Endothelial cell of hepatic sinusoid (primary cell): ENCODE data around the gene CACNA1A.

ENCODE experiments used
- in situ Hi-C: cut with HindIII; loops from 2 replicates; pipeline ENCODE4 v1.10.0; 2017; ENCODE audit warnings: low sequenced_read_pairs

The CACNA1A gene

GRCh38 chr19:13328241-13328640 lies 178.0 kb downstream of the CACNA1A start:
- in situ Hi-C loops = no loop called here

- in situ Hi-C loops = no loop called here
These were observed 186.8 kb downstream of the CACNA1A start for GRCh38 chr19:13319526-13319925.

- in situ Hi-C loops = no loop called here
These were observed 188.1 kb downstream of the CACNA1A start for GRCh38 chr19:13318190-13318589.

GRCh38 chr19:13315495-13315894 lies 190.8 kb downstream of the CACNA1A start:
- in situ Hi-C loops = no loop called here

- in situ Hi-C loops = no loop called here
These were observed 191.5 kb downstream of the CACNA1A start for GRCh38 chr19:13314761-13315160.

- in situ Hi-C loops = no loop called here
These were observed 192.4 kb downstream of the CACNA1A start for GRCh38 chr19:13313875-13314274.

GRCh38 chr19:13309864-13310263 lies 196.4 kb downstream of the CACNA1A start:
- in situ Hi-C loops = no loop called here

- in situ Hi-C loops = no loop called here
These were observed 202.7 kb downstream of the CACNA1A start for GRCh38 chr19:13303381-13304129.

GRCh38 chr19:13302526-13303270 lies 203.6 kb downstream of the CACNA1A start:
- in situ Hi-C loops = no loop called here

GRCh38 chr19:13301627-13302334 lies 204.5 kb downstream of the CACNA1A start:
- in situ Hi-C loops = no loop called here

- in situ Hi-C loops = no loop called here
These were observed 205.8 kb downstream of the CACNA1A start for GRCh38 chr19:13300421-13301030.

GRCh38 chr19:13299838-13300237 lies 206.4 kb downstream of the CACNA1A start:
- in situ Hi-C loops = no loop called here

GRCh38 chr19:13298565-13299481 lies 207.5 kb downstream of the CACNA1A start:
- in situ Hi-C loops = no loop called here

GRCh38 chr19:13297023-13297422 lies 209.3 kb downstream of the CACNA1A start:
- in situ Hi-C loops = no loop called here

GRCh38 chr19:13294812-13295567 lies 211.3 kb downstream of the CACNA1A start:
- in situ Hi-C loops = no loop called here

- in situ Hi-C loops = no loop called here
These were observed 214.4 kb downstream of the CACNA1A start for GRCh38 chr19:13291913-13292312.

- in situ Hi-C loops = no loop called here
These were observed 215.5 kb downstream of the CACNA1A start for GRCh38 chr19:13290741-13291140.

GRCh38 chr19:13289295-13289694 lies 217.0 kb downstream of the CACNA1A start:
- in situ Hi-C loops = no loop called here

GRCh38 chr19:13286195-13286985 lies 219.9 kb downstream of the CACNA1A start:
- in situ Hi-C loops = no loop called here
